ENCODE measurements around the gene RCOR1. TPM values are rescaled to one million over a fixed set of nuclear protein-coding genes. Genes with fewer than 3 reads are reported as not detected.

The RCOR1 gene
- polyA plus RNA-seq, 2 of the 4 experiments (the other 2 are of a cell fraction), result 17.7 to 24.7 TPM

DNA sequence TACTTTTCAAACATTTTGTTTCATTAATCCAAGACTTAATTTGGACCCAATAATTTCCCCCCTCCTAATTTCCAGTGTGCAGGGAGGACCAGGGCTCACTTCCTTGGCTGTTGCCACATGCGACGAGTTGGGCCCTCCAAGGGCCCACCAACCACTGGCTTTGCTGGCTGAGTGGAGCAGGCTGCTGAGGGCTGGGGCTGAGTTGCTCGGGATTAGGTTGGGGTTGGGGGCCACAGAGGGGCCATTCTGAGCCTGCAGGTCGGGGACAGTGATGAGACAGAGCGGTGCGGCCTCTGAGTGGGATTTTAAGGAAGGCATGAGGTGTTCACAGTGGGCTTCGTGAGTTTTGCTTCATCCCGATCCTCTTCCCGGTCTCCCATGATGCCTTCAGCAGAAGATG lies 178.7 kb downstream of the RCOR1 start:
- ATAC-seq (no peak), FAIRE-seq (no peak), DNase-seq (ENCODE audit: low read depth in 1 of 2, low spot score in 1 of 2) (no peak)
- TF ChIP-seq KDM1A (IDR thresholded peaks at IDR 0.05; ENCODE audit: low read depth) (no peak), POLR2A (IDR thresholded peaks at IDR 0.05; ENCODE audit: low read length) (no peak), POLR2AphosphoS2 (conservative IDR thresholded peaks at IDR 0.05; ENCODE audit: low read length) (no peak), NFE2L2 (conservative IDR thresholded peaks at IDR 0.05; ENCODE audit: low read length) (no peak), CEBPB (IDR thresholded peaks at IDR 0.05) (no peak), RCOR1 (IDR thresholded peaks at IDR 0.05; ENCODE audit: low read depth, low read length) (no peak), ZNF302 (CRISPR knock-in tag; IDR thresholded peaks at IDR 0.05) (no peak), HOXA7 (CRISPR knock-in tag; IDR thresholded peaks at IDR 0.05) (no peak), CHD4 (IDR thresholded peaks at IDR 0.05; ENCODE audit: borderline replicate concordance) (no peak), RNF2 (IDR thresholded peaks at IDR 0.05; ENCODE audit: borderline replicate concordance, low read depth) (no peak), NR3C1 (IDR thresholded peaks at IDR 0.05) (no peak), EP300 (IDR thresholded peaks at IDR 0.05) (no peak), EHMT2 (IDR thresholded peaks at IDR 0.05; ENCODE audit: low read depth) (no peak), RAD21 (conservative IDR thresholded peaks at IDR 0.05 in 1 of 2, IDR thresholded peaks at IDR 0.05 in 1 of 2) (no peak), MYC (IDR thresholded peaks at IDR 0.05; ENCODE audit: borderline replicate concordance, low read length) (no peak)
- TF ChIP-seq, protein P1, sequence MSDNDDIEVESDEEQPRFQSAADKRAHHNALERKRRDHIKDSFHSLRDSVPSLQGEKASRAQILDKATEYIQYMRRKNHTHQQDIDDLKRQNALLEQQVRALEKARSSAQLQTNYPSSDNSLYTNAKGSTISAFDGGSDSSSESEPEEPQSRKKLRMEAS (IDR thresholded peaks at IDR 0.05), result no peak
- TF ChIP-seq, protein P2, sequence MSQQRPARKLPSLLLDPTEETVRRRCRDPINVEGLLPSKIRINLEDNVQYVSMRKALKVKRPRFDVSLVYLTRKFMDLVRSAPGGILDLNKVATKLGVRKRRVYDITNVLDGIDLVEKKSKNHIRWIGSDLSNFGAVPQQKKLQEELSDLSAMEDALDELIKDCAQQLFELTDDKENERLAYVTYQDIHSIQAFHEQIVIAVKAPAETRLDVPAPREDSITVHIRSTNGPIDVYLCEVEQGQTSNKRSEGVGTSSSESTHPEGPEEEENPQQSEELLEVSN (IDR thresholded peaks at IDR 0.05; ENCODE audit: borderline replicate concordance, low read depth), result no peak
- ChIA-PET CTCF (interaction anchor here (1.8 to 2.9 kb wide), 2 partner anchors 77 to 333 kb away, joined by 4 to 19 read pairs; no protein-coding TSS in a partner anchor), POLR2A (no interaction called here)
- H3K4me3 ChIP-seq, result no peak overlapping the region
- H3K4me1 ChIP-seq, result peaks cover 11% of the 10 kb centered on the region
- 74% methylated on average over 9 of the region's 9 CpGs for WGBS (ENCODE audit: missing lambda C conversion rate)
- H3K4me2 ChIP-seq, result no peak overlapping the region
- H3K27ac ChIP-seq, result no peak overlapping the region
- H3K9me3 ChIP-seq, result no peaks in the 10 kb centered on the region

DNA sequence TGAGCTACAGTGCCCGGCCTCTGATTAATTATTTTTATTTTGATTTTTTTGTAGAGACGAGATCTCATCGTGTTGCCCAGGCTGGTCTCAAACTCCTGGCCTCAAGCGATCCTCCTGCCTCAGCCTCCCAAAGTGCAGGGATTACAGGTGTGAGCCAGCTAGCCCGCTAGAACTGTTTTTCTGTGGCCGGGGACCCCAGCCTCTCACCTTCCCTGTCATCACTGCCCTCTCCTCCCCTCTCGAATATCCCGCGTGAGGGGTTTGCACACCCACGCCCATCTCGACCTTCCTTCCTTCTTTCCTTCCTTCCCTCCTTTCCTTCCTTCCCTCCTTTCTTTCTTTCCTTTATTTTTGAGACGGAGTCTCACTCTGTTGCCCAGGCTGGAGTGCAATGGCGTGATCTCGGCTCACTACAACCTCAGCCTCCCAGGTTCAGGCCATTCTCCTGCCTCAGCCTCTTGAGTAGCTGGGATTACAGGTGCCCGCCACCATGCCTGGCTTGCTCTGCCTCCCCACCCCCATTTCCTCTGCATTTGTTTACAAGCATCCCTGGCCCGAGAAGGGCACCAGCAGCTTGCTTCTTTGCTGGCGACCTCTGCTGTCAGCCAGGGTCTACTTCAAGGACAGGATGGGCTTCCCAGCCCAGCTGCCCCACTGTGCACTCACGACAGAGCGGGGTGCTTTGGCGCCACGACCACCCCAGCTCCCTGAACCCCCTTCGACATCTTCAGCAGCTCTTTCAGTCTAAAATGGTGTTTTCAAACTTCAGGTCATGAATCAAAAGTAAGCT lies 180.5 kb downstream of the RCOR1 start:
- DNase-seq (ENCODE audit: low read depth in 1 of 2, low spot score in 1 of 2) (peak in 1 of 2 experiments; percentile 51), FAIRE-seq (no peak), ATAC-seq (peak in 1 of 2 experiments; percentile 33; a peak in 2 of 6 replicates)
- 71% methylated on average over 22 of the region's 22 CpGs for WGBS (ENCODE audit: missing lambda C conversion rate)
- H3K9me3 ChIP-seq, result no peaks in the 10 kb centered on the region
- peaks cover 19% of the 10 kb centered on the region for H3K4me1 ChIP-seq
- H3K4me3 ChIP-seq, result no peak overlapping the region
- TF ChIP-seq HDAC2 (IDR thresholded peaks at IDR 0.05), result no peak
- TF ChIP-seq, protein P3, sequence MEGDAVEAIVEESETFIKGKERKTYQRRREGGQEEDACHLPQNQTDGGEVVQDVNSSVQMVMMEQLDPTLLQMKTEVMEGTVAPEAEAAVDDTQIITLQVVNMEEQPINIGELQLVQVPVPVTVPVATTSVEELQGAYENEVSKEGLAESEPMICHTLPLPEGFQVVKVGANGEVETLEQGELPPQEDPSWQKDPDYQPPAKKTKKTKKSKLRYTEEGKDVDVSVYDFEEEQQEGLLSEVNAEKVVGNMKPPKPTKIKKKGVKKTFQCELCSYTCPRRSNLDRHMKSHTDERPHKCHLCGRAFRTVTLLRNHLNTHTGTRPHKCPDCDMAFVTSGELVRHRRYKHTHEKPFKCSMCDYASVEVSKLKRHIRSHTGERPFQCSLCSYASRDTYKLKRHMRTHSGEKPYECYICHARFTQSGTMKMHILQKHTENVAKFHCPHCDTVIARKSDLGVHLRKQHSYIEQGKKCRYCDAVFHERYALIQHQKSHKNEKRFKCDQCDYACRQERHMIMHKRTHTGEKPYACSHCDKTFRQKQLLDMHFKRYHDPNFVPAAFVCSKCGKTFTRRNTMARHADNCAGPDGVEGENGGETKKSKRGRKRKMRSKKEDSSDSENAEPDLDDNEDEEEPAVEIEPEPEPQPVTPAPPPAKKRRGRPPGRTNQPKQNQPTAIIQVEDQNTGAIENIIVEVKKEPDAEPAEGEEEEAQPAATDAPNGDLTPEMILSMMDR (IDR thresholded peaks at IDR 0.05), result peak; percentile 37
- no peak for TF ChIP-seq HOXB13 (CRISPR knock-in tag; IDR thresholded peaks at IDR 0.05; ENCODE audit: low read depth)
- peak; percentile 25; the same call in 1 of the 3 replicates for TF ChIP-seq SMC3 (IDR thresholded peaks at IDR 0.05)
- TF ChIP-seq RAD21 (conservative IDR thresholded peaks at IDR 0.05 in 1 of 2, IDR thresholded peaks at IDR 0.05 in 1 of 2), result peak in 1 of 2 experiments; percentile 48; a peak in 2 of 5 replicates
- TF ChIP-seq ESRRA (IDR thresholded peaks at IDR 0.05; ENCODE audit: borderline replicate concordance, low read length), result no peak
- no peak overlapping the region for H3K27ac ChIP-seq
- ChIA-PET POLR2A (no interaction called here), CTCF (interaction anchor here (0.6 to 2.9 kb wide), 19 partner anchors 8 to 516 kb away, joined by 3 to 19 read pairs (median 3); no protein-coding TSS in a partner anchor)
- no peak overlapping the region for H3K4me2 ChIP-seq

All from A549 (cell line).